LNCaP clone FGC (cell line): Measurements from ENCODE around the gene UBE2L6.
A peak's percentile ranks its signal among the peaks of the same experiment; 100 is the strongest.

ENCODE experiments used
- DNase-seq: peaks from one replicate; pipeline ENCODE4 v3.0.0-alpha.2; 2011; ENCODE audit warnings: low read depth
- H3K4me3 ChIP-seq: 2 replicates; pipeline ENCODE4 v1.5.1; 2011; ENCODE audit warnings: mild to moderate bottlenecking, low read depth, low read length, control low read depth
- CTCF ChIP-seq: IDR thresholded peaks from 2 replicates; pipeline ENCODE4 v1.5.1; 2012; ENCODE audit warnings: mild to moderate bottlenecking; ENCODE audit not compliant: control insufficient read depth, insufficient read depth; ENCODE audit errors: extremely low read depth

Gene UBE2L6

GRCh38 chr11:57571606-57572005 is 4.1 kb upstream of the UBE2L6 start:
- no peak for TF ChIP-seq CTCF

GRCh38 chr11:57568330-57568766 is 876 bp upstream of the UBE2L6 start:
- H3K4me3 ChIP-seq = peak overlapping the region; percentile 65
- peak; percentile 90 for TF ChIP-seq CTCF
- DNase-seq = no peak

More at GRCh38 chr11:57571606-57572005, 4.1 kb upstream of the UBE2L6 start:
- no peak for DNase-seq
- no peak overlapping the region for H3K4me3 ChIP-seq

- no peak for DNase-seq
- H3K4me3 ChIP-seq = peak overlapping the region; percentile 18; the same call in 1 of the 2 replicates
- TF ChIP-seq CTCF = no peak
Measured at GRCh38 chr11:57566905-57567514, 462 bp downstream of the UBE2L6 start.

- TF ChIP-seq CTCF = no peak
- no peak overlapping the region for H3K4me3 ChIP-seq
Measured at GRCh38 chr11:57566005-57566904, 1.2 kb downstream of the UBE2L6 start.

GRCh38 chr11:57562596-57562995 is 4.9 kb downstream of the UBE2L6 start:
- no peak for DNase-seq
- no peak for TF ChIP-seq CTCF
- no peak overlapping the region for H3K4me3 ChIP-seq

More at GRCh38 chr11:57566005-57566904, 1.2 kb downstream of the UBE2L6 start:
- DNase-seq = no peak

GRCh38 chr11:57560146-57560545 is 7.3 kb downstream of the UBE2L6 start:
- H3K4me3 ChIP-seq = no peak overlapping the region
- no peak for TF ChIP-seq CTCF
- peak; percentile 81 for DNase-seq
